ENCODE data around the gene FANCM. TPM values are rescaled to one million over a fixed set of nuclear protein-coding genes. Genes with fewer than 3 reads are reported as not detected.
A peak's percentile ranks its signal among the peaks of the same experiment; 100 is the strongest.

The FANCM gene
- total RNA-seq, 1 donor from 2014 or later = 9.9 TPM

DNA sequence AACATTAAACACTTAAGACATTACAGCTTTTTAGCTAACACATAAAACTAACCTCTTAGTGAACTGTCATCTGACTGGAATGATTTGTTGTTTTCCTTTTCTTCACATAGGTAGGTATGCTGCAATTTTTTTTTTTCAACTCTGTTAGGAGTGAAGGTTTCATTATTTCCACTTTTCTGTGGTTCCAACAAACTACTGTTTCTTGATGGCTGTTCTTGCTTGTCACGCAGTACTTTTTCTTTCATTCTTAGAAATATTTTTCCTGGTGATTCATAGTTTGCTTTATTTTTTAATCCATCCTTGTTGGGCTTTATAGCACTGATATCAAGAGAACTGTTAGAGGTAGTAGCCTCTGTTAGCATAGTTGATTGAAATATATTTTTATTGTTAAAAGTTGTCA lies 111.0 kb downstream of the FANCM start:
- H3K27me3 Mint-ChIP-seq (ENCODE audit: low read depth) = no peaks in the 10 kb centered on the region
- H3K4me1 Mint-ChIP-seq = peaks cover 14% of the 10 kb centered on the region
- no peak for DNase-seq (ENCODE audit: low spot score in 2 of 2, unreplicated experiment in 2 of 2)
- H3K36me3 Mint-ChIP-seq = no peaks in the 10 kb centered on the region
- no peaks in the 10 kb centered on the region for H3K9me3 Mint-ChIP-seq
- no peak for TF ChIP-seq CTCF (IDR thresholded peaks at IDR 0.05; ENCODE audit: unreplicated experiment)
- no peak overlapping the region for H3K4me3 Mint-ChIP-seq
- H3K27ac Mint-ChIP-seq = no peak overlapping the region

DNA sequence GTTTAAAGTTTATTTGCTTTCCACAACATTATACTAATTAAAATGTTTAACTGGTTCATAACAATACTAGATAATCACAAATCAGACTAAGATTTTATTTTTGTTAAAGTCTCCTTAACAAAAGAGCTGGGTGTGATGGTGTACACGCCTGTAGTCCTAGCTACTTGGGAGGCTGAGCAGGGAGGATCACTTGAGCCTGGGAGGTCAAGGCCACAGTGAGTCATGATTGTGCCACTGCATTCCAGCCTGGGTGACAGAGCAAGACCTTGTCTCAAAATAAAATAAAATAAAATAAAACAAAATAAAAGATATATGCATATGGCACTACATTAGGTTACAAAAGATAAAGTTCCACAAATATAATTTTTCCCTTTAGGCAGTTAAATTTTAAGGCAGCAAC lies 111.7 kb downstream of the FANCM start:
- Mint-ChIP-seq H3K27me3 (ENCODE audit: low read depth) (no peaks in the 10 kb centered on the region), H3K4me1 (peaks cover 17% of the 10 kb centered on the region), H3K4me3 (no peak overlapping the region), H3K9me3 (no peaks in the 10 kb centered on the region), H3K36me3 (no peaks in the 10 kb centered on the region), H3K27ac (no peak overlapping the region)
- TF ChIP-seq CTCF (IDR thresholded peaks at IDR 0.05; ENCODE audit: unreplicated experiment) = no peak
- DNase-seq (ENCODE audit: low spot score in 2 of 2, unreplicated experiment in 2 of 2) = no peak

- no peak for DNase-seq (ENCODE audit: low spot score in 2 of 2, unreplicated experiment in 2 of 2)
- peaks cover 17% of the 10 kb centered on the region for H3K4me1 Mint-ChIP-seq
- no peaks in the 10 kb centered on the region for H3K36me3 Mint-ChIP-seq
- H3K9me3 Mint-ChIP-seq = no peaks in the 10 kb centered on the region
- H3K27ac Mint-ChIP-seq = peak overlapping the region; percentile 84
- no peak for TF ChIP-seq CTCF (IDR thresholded peaks at IDR 0.05; ENCODE audit: unreplicated experiment)
- H3K4me3 Mint-ChIP-seq = peak overlapping the region; percentile 15
- H3K27me3 Mint-ChIP-seq (ENCODE audit: low read depth) = peaks cover 3% of the 10 kb centered on the region
These were observed 114.3 kb downstream of the FANCM start for GRCh38 chr14:45249856-45250575.

Other genes starting within 250 kb of the FANCM start
- 14.8 to 17.3 TPM (median 16.5 TPM) in 3 replicates for gene KLHL28, start 174.0 kb upstream of the FANCM start, total RNA-seq
- gene TOGARAM1, start 173.7 kb upstream of the FANCM start, total RNA-seq = 19.7 to 27.3 TPM (median 21.3 TPM) in 3 replicates
- gene PRPF39, start 51.8 kb upstream of the FANCM start, total RNA-seq = 73.5 to 82.4 TPM (median 76.1 TPM) in 3 replicates
- gene FKBP3, start 1.4 kb upstream of the FANCM start, total RNA-seq = 67.9 to 74.3 TPM (median 73.4 TPM) in 3 replicates
- gene MIS18BP1, start 117.3 kb downstream of the FANCM start, total RNA-seq = 38.3 to 46.3 TPM (median 42.0 TPM) in 3 replicates

All from mesothelial cell of epicardium (in vitro differentiated cells).